UCSD-AML1 (cell line): Measurements from ENCODE around the gene LIMS1.

ENCODE experiments used
- DNase-seq: peaks from one replicate; lab custom pipeline; 2025; ENCODE audit not compliant: unreplicated experiment; lab: John Stamatoyannopoulos, UW

The LIMS1 gene

DNA sequence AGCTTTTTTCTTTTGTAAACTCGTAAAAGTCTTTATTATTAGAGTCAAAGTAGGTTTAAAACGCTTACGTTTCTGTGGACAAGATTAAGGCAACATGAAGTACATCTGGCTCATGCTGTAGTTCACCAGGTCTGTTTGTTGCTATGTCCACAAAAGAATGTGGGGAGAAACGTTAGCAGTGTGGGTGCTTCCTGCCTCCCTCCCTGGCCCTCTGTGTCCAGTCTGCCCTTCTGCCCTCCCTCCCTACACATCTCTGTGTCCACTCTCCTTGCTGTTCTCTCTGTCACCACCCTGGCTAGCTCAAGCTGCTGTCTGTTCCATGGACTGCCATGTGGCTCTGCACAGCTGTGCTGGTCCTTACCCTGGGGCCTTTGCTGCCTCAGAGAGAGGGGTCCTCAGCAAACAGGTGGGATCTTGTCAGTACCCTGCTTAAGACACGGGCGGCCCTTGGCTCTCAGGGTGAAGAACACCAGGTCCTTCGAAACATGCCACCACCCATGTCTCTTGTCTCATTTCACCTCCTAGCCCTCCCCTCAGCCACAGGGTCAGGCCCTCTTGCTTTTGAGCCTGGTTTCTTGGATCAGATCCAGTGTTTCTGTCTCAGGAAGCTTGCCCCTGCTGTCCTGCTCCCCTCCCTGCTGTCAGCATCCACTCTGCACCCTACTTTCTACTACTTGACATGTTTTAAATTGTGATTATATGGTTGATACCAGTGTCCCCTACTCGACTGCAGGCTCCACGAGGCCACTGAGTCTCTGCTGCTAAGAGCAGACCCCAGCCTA, 79.2 kb downstream of the LIMS1 start:
- no peak for DNase-seq

DNA sequence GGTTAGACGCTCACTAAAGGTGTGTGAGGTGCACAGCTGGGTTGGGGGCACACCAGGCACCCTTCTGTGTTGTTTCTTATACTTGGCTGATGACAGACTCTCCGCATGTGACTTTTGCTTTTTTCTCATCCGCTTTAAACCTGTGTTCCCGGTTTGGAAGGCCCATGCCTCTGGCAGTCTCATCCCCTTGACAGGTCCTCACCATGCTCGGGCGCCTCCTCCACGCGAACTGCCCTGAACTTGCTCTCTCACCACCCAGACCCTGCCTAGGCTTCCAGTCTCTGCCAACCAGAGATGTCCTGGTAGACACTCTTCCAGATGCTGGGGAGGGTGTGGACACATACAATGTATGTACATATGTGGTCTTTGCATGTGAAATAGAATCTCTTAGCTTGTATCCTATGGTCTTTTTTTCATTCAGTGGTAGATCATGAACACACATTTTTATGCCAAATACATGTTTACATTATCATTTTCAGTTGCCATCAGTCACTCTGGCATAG, 79.8 kb downstream of the LIMS1 start:
- DNase-seq = no peak

DNA sequence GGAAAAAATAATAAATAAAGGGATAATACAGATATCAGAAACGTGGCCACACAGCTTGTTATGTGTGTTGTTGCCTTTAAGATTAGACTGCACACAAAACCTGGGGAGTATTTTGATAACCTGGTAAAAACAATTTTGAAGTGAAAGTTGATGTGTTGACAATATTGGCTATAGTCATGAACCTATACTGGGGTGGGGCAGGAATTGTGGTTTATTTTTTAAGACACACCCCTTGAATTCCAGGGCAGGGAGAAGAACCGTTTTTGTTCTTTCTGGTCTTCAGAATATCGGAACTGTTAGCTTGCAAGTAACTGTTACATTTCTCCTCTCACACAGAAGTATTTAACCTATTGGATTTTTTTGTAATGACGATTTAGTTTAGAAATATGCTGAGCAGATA, 80.4 kb downstream of the LIMS1 start:
- DNase-seq = no peak

DNA sequence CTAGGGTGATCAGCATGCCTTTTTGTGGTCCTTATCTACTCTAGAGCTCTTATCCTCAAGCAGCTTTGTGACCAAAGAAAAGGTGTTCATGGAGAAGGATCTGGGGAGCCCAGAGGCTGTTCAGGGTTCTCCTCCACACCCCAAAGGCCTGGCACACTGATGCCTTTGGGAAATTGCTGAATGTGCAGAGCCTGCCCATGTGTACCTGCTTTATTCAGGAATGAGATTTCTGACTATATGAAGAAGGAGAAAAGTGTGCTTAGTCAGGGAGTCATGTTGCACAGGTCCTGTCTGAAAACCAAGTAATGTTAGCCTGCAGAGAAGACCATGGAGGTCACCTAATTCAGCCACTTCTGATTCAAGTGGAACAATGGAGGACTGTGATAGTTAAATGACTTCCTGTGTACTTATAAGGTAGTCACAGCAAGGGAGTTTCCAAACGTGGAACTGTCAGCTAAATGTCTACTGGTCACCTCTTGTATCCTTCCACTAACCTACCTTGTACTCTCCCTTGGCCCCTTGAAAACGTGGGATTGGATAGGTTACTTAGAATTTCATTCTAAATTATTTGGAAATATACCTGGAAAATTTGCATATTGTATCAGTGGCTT, 81.3 kb downstream of the LIMS1 start:
- DNase-seq = no peak

DNA sequence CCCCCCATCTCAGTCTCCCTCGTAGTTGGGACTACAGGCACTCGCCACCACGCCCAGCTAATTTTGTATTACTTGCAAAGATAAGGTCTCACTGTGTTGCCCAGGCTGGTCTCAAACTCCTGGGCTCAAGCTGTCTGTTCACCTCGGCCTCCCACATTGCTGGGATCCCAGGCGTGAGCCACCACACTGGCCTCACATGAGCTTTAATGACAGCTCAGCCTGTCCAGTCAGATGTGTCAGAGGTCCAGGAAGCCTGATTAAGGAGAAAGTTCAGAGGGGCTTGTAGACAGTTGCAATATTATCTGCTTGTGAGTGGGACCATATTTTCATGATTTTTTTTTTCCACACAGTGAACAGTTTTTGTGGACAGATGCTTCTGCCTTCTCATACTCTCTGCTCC, 82.0 kb downstream of the LIMS1 start:
- no peak for DNase-seq

DNA sequence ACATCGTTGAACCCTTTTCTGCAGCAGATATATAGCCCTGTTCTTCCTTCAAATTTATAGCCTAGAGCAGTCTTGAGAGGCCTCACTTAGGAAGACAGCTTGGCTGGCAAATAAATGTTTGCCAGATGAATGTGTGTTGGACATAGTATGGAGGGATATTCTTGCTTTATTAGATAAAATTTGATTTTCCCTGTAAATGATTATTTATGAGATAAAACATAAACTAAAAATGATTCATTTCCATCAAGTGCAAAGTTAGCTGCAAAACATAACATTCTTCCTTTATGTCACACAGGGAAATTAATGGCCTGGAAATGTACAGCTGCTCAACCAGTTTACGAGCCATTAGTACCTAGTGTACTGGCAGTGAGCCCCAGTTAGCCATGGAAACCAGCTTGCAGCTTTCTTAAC, 82.5 kb downstream of the LIMS1 start:
- no peak for DNase-seq

DNA sequence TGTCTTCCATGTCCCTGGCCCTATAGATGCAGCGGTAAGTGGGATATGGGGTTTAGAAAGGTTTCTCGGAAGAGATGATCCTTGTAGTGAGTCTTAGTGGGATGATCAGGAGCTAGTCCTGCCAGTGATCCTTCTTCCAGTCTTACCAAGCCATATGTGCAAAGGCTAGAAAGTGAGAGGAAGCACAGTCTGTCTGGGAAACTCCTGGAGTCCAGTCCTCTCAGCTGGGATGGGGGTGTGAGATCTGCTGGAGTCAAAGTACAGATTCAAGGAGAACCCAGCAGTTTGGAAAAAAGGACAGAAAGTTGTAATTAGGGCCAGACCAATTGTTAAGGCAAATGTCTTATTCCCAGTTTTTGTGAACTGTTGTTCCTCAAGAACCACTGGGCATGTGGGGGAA, 83.3 kb downstream of the LIMS1 start:
- DNase-seq = no peak

DNA sequence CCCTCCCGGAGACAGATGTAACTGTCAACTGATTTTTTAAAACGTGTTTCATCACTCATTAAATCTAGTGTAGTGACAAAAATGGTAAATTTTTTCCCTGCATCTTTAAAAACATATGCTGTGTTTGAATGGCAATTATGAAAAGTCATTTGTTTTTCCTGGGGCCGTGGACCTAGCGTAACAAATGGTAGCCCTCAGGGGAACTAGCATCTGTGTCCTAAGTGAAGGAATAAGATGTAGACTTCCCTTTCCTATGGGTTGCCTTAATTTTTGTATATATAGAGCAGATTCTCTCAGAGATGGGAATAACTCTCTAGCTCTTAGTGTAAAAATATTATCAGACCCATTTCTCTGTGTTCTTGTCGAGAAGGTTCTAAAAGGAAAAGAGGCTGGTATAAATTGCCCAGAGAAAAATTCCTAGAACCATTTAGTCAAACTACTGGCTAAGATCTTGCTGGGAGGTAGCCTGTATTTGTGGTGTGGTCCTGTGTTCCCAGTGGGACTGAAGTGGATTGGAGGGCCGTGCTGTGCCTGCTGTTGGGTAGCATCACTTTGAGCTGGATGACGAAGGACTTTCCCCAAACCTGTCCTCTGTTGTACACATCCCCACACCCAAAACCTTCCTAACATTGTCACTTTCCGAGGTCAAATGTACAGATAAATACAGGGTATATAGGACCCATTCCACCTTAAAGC, 85.8 kb downstream of the LIMS1 start:
- DNase-seq = no peak

DNA sequence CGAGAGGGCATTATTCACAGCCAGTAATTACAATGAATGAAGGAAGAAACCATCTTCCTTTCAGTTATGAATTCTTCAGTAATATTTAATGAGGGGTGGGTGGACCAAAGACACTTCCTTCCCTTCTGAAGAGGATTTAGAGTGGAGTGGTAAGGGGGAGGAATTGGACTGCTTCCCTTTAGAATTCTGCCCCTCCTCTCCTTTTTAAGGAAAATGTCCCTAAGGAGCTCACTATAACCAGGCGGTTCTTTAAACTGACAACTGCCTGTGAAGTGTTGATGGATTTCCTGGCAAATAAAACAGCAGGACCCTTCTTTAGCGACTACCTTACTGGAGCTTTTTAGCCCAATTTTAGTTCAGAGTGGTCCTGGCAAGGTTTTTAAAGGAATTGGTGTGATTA, 86.4 kb downstream of the LIMS1 start:
- no peak for DNase-seq

DNA sequence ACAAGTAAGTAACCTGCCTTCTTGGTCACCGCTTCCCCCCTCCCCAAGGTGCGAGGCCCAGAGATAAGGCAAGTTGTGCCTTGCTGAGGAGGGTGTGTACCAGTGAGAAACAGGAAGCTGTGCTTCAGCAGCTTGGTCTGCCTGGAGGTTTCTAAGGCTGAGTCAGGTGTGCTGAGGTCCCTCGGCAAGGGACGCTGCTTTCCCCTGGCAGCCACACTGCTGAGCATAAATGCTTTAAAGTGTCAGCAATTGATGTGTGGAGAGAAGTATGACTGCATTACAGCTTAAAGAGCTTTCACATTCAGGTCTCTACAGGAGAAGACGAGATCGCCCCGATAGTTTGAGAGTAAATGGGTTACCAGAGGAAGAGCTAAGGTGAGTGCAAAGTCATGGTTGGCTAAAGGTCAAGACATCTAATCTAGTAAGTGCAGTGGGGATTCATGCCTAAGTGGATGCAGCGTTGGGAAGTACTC, 86.9 kb downstream of the LIMS1 start:
- DNase-seq = peak; percentile 28

DNA sequence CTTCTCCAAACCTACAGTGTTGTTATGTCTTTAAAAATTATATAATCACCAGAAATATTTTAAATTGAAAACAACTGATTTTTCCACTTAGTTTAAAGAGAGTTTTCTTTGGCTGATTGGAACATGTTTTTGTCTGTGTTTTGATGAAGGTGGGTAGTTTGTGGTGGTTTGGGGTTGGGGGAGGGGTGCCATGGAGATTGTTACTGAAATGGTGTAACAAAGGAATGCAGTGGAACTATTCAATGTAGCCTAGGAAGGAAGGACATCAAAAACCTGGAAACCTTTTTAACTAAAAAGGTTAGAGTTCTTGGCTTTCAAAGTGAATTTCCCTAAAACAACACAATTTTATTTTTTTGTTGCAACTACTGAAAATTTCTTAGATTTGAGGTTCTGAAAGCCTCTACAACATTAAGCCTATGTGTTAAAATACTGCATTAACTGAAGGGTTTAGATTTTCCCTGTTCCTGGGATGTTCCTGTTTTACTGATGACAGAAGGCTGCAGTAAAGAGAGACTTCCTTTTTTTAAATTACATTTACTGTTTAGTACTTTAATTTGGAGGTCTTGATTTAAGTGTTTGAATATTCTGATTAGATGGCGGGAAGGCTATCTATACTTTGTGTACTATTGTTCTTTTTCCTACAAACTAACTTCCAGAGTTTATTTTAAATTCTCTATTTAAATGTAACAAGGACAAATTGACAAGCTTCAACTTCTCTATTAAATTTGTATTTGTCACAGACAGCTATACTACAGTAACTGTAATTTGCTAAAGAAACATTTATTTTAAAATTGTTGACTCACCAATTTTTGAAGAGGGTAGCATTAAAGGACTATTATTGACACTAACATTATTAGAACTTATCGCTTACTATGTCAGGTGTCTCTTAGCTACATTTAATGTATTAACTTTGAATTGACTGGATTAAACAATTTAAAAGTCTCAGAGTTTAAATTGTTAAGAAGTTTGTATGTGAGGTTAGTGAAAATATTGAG, 87.7 kb downstream of the LIMS1 start:
- DNase-seq = no peak

DNA sequence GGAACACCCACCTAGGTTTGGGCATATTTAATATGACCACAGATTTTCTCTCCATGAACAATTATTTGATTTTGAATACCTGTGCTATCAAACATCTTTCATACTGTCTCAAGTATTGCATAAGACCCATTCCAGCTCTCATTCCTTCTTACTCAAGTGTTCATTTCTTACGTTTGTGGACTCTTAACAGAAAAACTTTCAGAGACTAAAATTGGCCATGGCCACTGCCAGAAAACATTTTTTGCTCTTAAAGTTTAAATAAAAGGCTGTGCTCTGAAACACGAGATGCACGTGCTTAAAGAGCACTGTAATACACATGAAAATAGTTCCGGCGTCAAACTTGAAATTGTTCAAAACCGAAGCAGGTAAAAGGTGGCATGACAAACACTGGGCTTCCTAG, 89.3 kb downstream of the LIMS1 start:
- no peak for DNase-seq

DNA sequence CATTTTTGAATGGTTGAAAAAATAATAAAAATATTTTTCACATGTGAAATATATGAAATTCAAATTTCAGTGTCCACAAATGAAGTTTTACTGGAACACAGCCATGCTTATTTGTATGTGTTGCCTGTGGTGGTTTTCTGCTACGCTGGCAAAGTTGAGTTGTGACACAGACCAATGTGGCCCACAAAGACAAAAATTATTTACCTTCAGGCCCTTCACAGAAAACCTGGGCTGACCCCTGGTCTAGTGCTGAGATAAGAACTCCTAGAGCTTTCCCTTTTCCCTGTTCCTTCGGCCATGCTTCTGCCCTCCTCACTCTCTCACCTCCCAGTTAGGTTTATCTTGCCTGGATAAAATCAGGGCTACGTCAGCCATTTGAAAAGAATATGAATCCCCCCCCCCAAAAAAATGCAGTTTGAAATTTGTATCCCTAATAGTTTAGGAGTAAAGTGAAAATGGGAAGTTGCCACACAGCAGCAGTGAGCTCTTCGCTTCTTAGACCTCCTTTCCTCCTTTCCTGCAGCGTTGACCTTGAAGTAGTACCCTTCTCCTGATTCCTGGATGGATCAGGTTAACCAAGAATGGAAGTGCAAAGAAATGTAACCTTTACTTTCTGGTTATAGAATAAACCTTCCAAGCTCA, 91.0 kb downstream of the LIMS1 start:
- no peak for DNase-seq

DNA sequence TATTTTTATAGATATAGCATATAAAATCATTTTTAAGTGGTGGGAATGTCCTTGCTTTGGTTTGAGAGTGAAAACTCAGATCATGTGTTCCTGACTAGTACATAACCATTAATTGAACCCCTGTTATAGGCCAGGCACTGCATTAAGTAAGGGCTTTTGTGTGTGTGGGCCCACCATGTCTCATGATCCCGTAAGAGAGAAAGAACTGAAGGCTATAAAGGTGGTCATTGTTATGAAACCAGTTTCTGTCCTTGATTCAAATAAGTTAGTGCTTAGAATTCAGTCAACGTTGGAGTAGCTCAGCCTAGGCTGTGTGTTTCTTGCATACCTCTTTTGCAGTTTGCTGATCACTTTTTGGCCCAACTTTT, 91.5 kb downstream of the LIMS1 start:
- no peak for DNase-seq

DNA sequence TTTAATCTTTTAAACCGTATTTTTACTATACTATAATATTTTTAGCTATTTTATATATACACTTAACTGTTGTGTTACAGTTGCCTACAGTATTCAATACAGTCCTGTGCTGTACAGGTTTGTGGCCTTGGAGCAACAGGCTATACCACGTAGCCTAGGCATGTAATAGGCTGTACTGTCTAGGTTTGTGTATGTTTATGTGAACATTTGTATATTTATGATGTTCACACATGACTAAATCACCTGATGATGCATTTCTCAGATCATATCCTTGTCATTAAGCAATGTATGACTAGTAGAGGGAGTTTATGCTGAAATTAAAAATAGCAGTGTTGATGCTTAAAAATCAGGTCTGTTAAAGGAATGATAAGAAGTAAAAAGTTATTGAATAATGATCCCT, 92.7 kb downstream of the LIMS1 start:
- no peak for DNase-seq

DNA sequence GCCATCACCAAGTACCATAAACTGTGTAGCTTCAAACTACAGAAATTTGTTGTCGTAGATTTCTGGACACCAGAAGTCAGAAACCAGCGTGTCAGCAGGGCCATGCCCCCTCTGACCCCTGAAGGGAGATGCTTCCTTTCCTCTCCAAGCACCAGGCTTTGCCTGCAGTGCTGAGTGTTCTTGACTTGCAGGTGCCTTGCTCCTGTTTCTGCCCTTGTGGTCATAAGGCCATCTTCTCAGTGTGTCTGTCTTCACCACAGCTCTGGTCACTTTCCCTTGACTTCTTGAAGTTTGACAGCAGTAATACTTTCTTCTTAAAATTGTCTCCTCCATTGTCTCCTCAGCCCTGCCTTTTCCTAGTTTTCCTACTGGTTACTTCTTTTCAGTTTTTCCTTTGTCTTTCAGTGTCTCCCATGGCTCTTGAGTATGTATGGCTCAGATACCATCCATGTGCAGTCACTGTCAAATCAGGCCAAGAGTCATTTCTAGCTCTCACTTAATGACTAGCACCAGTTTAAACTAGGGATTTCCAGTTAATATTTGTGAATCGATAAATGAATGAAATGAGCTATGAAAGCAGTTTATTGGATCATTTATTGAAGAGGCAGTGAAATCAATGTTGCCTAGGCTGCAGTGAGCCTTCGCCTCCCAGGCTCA, 93.8 kb downstream of the LIMS1 start:
- no peak for DNase-seq

DNA sequence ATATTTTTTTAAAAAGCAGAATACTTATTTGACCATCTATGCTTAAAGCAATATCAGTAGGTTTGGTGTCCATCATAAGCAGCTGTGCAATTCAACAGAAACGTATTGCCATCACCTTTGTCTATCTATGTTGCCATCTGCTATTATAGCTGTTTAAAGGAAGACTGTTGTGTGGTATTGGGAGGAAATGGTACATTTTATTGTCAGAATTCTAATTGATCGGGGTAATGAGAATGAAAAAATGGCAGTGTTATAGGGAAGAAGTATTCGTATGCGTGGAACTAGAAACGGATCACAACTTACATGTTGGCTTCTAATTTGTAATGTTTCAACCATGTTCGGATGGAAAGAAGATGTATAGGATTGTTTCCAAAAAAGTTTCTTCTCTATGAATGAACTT, 94.7 kb downstream of the LIMS1 start:
- DNase-seq = no peak

DNA sequence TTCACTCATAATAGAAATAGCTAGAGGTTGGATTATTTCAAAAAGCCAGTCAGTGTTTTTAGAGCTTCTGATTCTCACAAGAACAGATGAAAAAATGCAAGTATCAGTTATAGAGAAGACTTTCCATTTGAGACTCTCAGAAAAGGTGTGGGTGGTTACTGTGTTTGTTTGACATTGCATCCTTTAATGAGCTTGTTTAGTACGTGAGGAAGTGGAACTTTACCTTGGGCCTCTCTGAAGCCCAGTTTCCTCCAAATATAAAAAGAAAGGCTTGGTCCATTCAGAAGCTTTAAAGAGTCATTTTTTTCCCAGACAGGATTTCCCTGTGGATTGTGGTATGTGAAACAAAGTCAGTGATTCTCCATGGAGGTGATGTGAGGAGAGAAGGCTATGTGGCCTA, 95.1 kb downstream of the LIMS1 start:
- DNase-seq = no peak

DNA sequence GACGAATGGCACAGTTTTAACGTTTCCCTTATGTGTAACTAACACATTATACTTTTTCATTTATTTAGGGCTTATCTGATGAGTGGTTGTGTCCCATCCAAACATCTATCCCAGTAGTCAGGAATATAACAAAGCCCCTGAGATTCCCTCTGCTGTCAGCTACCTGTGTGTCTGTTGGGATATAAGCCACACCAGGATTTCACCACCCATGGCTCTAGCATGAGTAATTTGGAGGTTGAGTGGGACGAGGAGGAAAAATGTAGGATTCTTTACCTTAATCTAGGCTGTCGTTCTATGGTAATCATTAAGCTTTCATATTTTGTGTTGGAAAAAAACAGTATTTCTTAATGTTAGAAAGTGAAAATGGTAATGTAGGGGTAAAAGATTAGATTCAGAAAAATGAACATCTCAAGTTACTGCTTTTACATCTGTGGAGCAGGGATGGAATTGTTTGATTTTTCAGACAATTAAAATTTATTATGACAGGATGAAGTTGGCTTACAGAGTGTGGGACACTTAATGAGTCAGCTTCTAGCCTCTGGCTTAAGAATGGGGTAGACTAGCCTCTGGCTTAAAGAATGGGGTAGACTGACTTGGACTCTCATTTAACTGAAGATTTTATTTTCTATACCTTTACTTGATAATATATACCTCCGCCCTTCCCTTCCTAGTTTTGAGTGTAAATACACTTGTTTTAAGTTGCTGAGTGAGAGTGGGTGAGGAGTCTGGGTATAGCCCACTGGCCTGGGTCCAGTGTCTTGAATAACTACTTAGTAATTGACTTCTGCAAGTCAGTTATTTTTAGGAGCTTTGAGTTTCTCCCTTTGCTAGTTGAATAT, 96.5 kb downstream of the LIMS1 start:
- no peak for DNase-seq
